Endothelial cell of umbilical vein (primary cell): ENCODE data around the gene MEN1. TPM values are rescaled to one million over a fixed set of nuclear protein-coding genes. Genes with fewer than 3 reads are reported as not detected.
A peak's percentile ranks its signal among the peaks of the same experiment; 100 is the strongest.

Experiments
- BruUV-seq: library from RNA; stranded (reverse); fragments of 400-500 nt; replicated peaks from 2 replicates; lab custom pipeline; 2021; lab: Mats Ljungman, UMichigan
- CTCF ChIA-PET: fragments of 300-600, 350-600 bp; sonication (Branson Sonifier 250); formaldehyde crosslinking; loops from one replicate; lab custom pipeline; 2021; ENCODE audit warnings: antibody characterized with exemption, inconsistent platforms; lab: Charles Lee
- POLR2A ChIA-PET: fragments of 300-600, 350-600 bp; sonication (Branson Sonifier 250); formaldehyde crosslinking; loops from one replicate; lab custom pipeline; 2021; ENCODE audit warnings: antibody characterized with exemption, inconsistent platforms; lab: Charles Lee
- DNase-seq: peaks from one replicate; pipeline ENCODE4 v3.0.0-alpha.2; 2011; ENCODE audit warnings: low read depth, low spot score
- FAIRE-seq: peaks from 2 replicates; lab custom pipeline; 2011; peaks lifted over from hg19 to GRCh38; lab: Jason Lieb, UNC
- H2AFZ ChIP-seq: 2 replicates; pipeline ENCODE4 v1.6.0; 2012; ENCODE audit warnings: low read depth, low read length, control low read depth, inconsistent platforms
- H3K27ac ChIP-seq: 2 replicates; pipeline ENCODE4 v1.5.1; 2011; ENCODE audit warnings: low read depth, mild to moderate bottlenecking, control low read depth, low read length, moderate library complexity; ENCODE audit not compliant: insufficient read depth
- H3K27me3 ChIP-seq, 2 experiments: 2 replicates each; pipeline versions ENCODE4 v1.6.0 to v1.6.1; 2011; ENCODE audit warnings: low read length in 2 of 2, mixed read lengths in 1 of 2; ENCODE audit not compliant: control insufficient read depth in 2 of 2, insufficient read depth in 2 of 2
- H3K36me3 ChIP-seq, 2 experiments: 2 replicates in 1 of 2; 3 replicates in 1 of 2; pipeline ENCODE4 v1.5.1; 2011; ENCODE audit warnings: low read length in 2 of 2, mild to moderate bottlenecking in 1 of 2, moderate library complexity in 1 of 2; ENCODE audit not compliant: control insufficient read depth in 2 of 2, insufficient read depth in 2 of 2; ENCODE audit errors: extremely low read depth in 1 of 2
- H3K4me1 ChIP-seq: 3 replicates; pipeline ENCODE4 v1.5.1; 2011; ENCODE audit warnings: mild to moderate bottlenecking, low read length; ENCODE audit not compliant: control insufficient read depth, insufficient read depth; ENCODE audit errors: extremely low read depth
- H3K4me2 ChIP-seq: 2 replicates; pipeline ENCODE4 v1.6.1; 2011; ENCODE audit warnings: low read length, control low read depth, mixed read lengths; ENCODE audit not compliant: insufficient read depth
- H3K4me3 ChIP-seq, 3 experiments: fragments of 200-600 bp in 1 of 3; sonication (generic), shearing (Covaris generic) in 1 of 3; replicated peaks in 1 of 3; 2 replicates each; pipeline ENCODE4 v1.5.1; 2011 to 2016; ENCODE audit warnings: control low read depth in 3 of 3, low read length in 3 of 3, mild to moderate bottlenecking in 2 of 3, inconsistent platforms in 1 of 3, low read depth in 1 of 3, moderate library complexity in 1 of 3; ENCODE audit not compliant: insufficient read depth in 1 of 3
- H3K79me2 ChIP-seq: 2 replicates; pipeline ENCODE4 v1.6.0; 2012; ENCODE audit warnings: low read length, inconsistent platforms; ENCODE audit not compliant: control insufficient read depth, insufficient read depth
- H3K9ac ChIP-seq: replicated peaks from 2 replicates; pipeline ENCODE3; 2011; ENCODE audit warnings: low read length, control low read depth; ENCODE audit not compliant: insufficient read depth; ENCODE audit errors: extremely low read depth
- H3K9me1 ChIP-seq: replicated peaks from 3 replicates; pipeline ENCODE4 v1.6.0; 2011; ENCODE audit warnings: mild to moderate bottlenecking, low read length; ENCODE audit not compliant: control insufficient read depth, insufficient read depth; ENCODE audit errors: extremely low read depth
- H3K9me3 ChIP-seq: replicated peaks from 2 replicates; pipeline ENCODE4 v1.5.1; 2012; ENCODE audit warnings: low read length, inconsistent platforms; ENCODE audit not compliant: control insufficient read depth, insufficient read depth
- H4K20me1 ChIP-seq: replicated peaks from 2 replicates; pipeline ENCODE3; 2011; ENCODE audit warnings: mild to moderate bottlenecking, low read length; ENCODE audit not compliant: control insufficient read depth, insufficient read depth; ENCODE audit errors: extremely low read depth
- EZH2 ChIP-seq: IDR thresholded peaks from 2 replicates; pipeline ENCODE4 v1.6.1; 2012; ENCODE audit warnings: borderline replicate concordance, low read depth, mild to moderate bottlenecking, moderate library complexity, low read length, inconsistent platforms; ENCODE audit not compliant: severe bottlenecking
- POLR2A ChIP-seq: IDR thresholded peaks from 2 replicates; pipeline ENCODE4 v1.6.1; 2012; ENCODE audit warnings: low read depth, mild to moderate bottlenecking, control low read depth, low read length
- POLR2AphosphoS5 ChIP-seq: IDR thresholded peaks from 2 replicates; pipeline ENCODE4 v1.6.1; 2012; ENCODE audit warnings: low read depth, mild to moderate bottlenecking, control low read depth, low read length, moderate library complexity; ENCODE audit not compliant: insufficient read depth
- dilution Hi-C: fragments of 300-500 bp; cut with MboI; formaldehyde crosslinking; loops from one replicate; pipeline ENCODE4 v1.15.0; 2019; ENCODE audit warnings: low sequenced_read_pairs; ENCODE audit not compliant: extremely low pct_ligation_motif_present
- intact Hi-C: fragments of 100-400 bp; cut with micrococcal nuclease; formaldehyde crosslinking; loops from one replicate; pipeline ENCODE4 v1.10.0; 2022
- polyA plus RNA-seq, 4 experiments: library from polyadenylated mRNA; depleted of rRNA in 3 of 4; stranded (reverse) in 3 of 4; unstranded in 1 of 4; fragments of >200 nt; gene quantifications; 2 replicates each; pipeline versions ENCODE4 v1.2.1 to v1.2.3, GENCODE V29; 2011 to 2012; ENCODE audit warnings: missing spikeins in 1 of 4
- total RNA-seq: library from RNA; stranded (reverse); gene quantifications from 2 replicates; pipeline ENCODE4 v1.2.3, GENCODE V29; 2021

The MEN1 gene
- total and polyA plus RNA-seq, 2 donors (not counting 3 experiments of a cell fraction or from before 2014, with no cell fraction given): 41.1 to 43.1 TPM

DNA sequence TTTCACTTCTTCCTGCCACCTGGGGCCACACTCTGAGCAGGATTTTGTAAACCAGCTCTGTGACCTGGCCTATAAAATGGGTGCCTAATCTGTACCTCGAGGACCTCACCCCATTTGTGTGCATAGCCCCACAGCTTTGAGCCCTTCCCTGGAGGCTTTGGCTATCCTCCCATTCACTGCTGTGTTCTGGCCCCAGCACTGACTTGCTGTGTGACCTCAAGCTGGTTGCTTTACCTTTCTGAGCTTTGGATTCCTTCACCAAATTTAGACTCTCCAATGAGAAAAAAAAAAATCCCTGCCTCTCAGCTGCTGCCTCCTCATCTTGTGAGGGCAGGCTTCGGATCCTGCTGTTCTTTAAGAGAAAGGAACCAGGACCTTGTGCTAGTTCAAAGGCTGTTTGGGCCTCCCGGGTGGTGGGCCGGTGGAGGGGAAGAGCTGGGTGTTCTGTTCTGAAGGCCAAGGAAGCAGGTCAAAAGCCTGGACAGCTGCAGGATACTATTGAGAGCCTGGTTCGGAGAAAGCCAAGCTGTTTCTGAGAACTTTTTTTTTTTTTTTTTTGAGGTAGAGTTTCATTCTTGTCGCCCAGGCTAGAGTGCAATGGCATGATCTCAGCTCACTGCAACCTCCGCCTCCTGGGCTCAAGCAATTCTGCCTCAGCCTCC is 49.5 kb downstream of the MEN1 start:
- Histone ChIP-seq H3K4me1 (peaks cover 20% of the 10 kb centered on the region), H3K9me1 (no peaks in the 10 kb centered on the region), H3K27me3 (no peaks in the 10 kb centered on the region), H3K4me3 (no peak overlapping the region), H3K9ac (no peak overlapping the region), H4K20me1 (peaks cover 3% of the 10 kb centered on the region), H3K36me3 (peaks cover 21 to 27% of the 10 kb centered on the region in 2 experiments), H3K9me3 (no peaks in the 10 kb centered on the region), H2AFZ (no peak overlapping the region), H3K4me2 (no peak overlapping the region), H3K79me2 (peaks cover 5% of the 10 kb centered on the region), H3K27ac (no peak overlapping the region)
- ChIA-PET CTCF (interaction anchor here (1.2 to 1.6 kb wide), 3 partner anchors 12 to 18 kb away, joined by 3 to 6 read pairs (median 5); partner anchors contain the start of gene SF1), POLR2A (no interaction called here)
- FAIRE-seq: no peak
- TF ChIP-seq POLR2A: no peak
- intact Hi-C loops: no loop called here
- dilution Hi-C loops: no loop called here
- no TSS peak for BruUV-seq
- no peak for DNase-seq

DNA sequence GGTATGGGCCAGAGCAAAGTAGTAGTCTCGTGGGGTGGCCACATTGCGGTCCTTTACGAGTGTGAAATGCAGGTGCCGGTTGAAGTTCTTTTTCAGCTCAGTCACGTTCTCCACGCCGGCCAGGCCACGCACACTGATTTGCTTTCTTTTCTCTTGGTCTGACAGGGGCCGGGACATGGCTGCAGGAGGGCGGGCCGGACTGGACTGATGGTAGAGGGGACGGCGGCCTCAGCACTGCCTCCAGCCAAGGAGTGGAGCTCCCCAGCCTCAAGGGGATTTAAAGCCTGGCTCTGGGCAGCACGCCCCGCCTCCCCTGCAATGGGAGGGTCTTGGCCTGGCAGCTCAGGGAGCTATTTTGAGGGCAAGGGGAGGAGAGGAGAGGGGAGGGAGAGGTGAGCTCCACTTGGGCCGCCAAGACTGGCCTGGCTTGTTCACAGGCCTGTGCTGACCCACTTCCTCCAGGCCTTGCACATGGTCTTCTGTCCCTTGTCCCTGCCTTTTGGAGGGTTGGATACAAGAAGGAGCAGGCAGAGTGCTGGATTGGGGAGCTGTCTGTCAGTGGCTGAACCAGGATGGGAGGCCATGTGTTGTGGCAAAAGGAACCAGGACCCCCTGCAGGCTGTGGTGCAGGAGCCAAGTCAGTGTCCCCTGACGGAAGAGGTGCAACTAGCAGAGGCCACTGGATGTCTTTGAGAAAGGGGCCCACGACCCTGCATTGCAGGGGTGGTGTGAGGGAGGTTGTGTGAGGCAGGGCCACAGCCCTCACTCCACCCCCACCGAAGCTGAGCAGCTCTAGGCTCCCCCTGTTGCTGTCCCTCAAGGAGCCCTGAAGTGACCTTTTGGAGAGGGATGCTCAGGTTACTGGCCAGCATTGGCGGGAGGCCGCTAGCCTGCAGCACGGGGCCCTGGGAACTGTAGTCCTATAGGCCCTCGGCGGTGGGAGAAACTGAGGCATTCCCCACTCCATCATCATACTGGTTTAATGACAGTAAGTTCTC is 50.3 kb downstream of the MEN1 start, which contains the start of gene PYGM:
PYGM (minus strand) TSS at position 253 of the 998 bp plus-strand sequence; CDS start at position 177, 76 bp downstream.
- FAIRE-seq (no peak), DNase-seq (no peak)
- Histone ChIP-seq H3K4me2 (no peak within 1 kb of the TSS), H2AFZ (no peak within 1 kb of the TSS), H3K27me3 (no peaks in the 10 kb centered on the region), H4K20me1 (peaks cover 2% of the 10 kb centered on the region), H3K4me3 (no peak within 1 kb of the TSS), H3K27ac (no peak within 1 kb of the TSS), H3K4me1 (peaks cover 20% of the 10 kb centered on the region), H3K9me1 (no peaks in the 10 kb centered on the region), H3K36me3 (peaks cover 20 to 21% of the 10 kb centered on the region in 2 experiments), H3K79me2 (peaks cover 4% of the 10 kb centered on the region), H3K9ac (no peak within 1 kb of the TSS), H3K9me3 (no peaks in the 10 kb centered on the region)
- peak; percentile 49 for TF ChIP-seq POLR2AphosphoS5
- no peak for TF ChIP-seq EZH2
- CTCF ChIA-PET: interaction anchor here (1.2 to 1.6 kb wide), 2 partner anchors 13 to 19 kb away, joined by 3 to 6 read pairs; partner anchors contain the start of gene SF1
- intact Hi-C loops (no loop called here), dilution Hi-C loops (no loop called here)
- POLR2A ChIA-PET: no interaction called here
- BruUV-seq: no TSS peak
